Measurements from ENCODE around the gene CARMIL1.
A peak's percentile ranks its signal among the peaks of the same experiment; 100 is the strongest.

The CARMIL1 gene

GRCh38 chr6:25239498-25239897, 39.7 kb upstream of the CARMIL1 start:
- no peak for DNase-seq (ENCODE audit: low read depth)
- H3K4me3 ChIP-seq (ENCODE audit: control insufficient read depth, low read depth, low read length): no peak overlapping the region
- TF ChIP-seq CTCF (IDR thresholded peaks at IDR 0.05; ENCODE audit: control insufficient read depth, insufficient read depth, low read depth, low read length, missing control alignments): no peak

- TF ChIP-seq CTCF (IDR thresholded peaks at IDR 0.05; ENCODE audit: control insufficient read depth, insufficient read depth, low read depth, low read length, missing control alignments): no peak
- no peak overlapping the region for H3K4me3 ChIP-seq (ENCODE audit: control insufficient read depth, low read depth, low read length)
- DNase-seq (ENCODE audit: low read depth): no peak
Measured at GRCh38 chr6:25242567-25242966, 36.6 kb upstream of the CARMIL1 start.

GRCh38 chr6:25244865-25245264, 34.3 kb upstream of the CARMIL1 start:
- DNase-seq (ENCODE audit: low read depth): no peak
- TF ChIP-seq CTCF (IDR thresholded peaks at IDR 0.05; ENCODE audit: control insufficient read depth, insufficient read depth, low read depth, low read length, missing control alignments): no peak
- no peak overlapping the region for H3K4me3 ChIP-seq (ENCODE audit: control insufficient read depth, low read depth, low read length)

GRCh38 chr6:25248123-25248522, 31.1 kb upstream of the CARMIL1 start:
- peak; percentile 45 for DNase-seq (ENCODE audit: low read depth)
- no peak for TF ChIP-seq CTCF (IDR thresholded peaks at IDR 0.05; ENCODE audit: control insufficient read depth, insufficient read depth, low read depth, low read length, missing control alignments)
- no peak overlapping the region for H3K4me3 ChIP-seq (ENCODE audit: control insufficient read depth, low read depth, low read length)

- H3K4me3 ChIP-seq (ENCODE audit: control insufficient read depth, low read depth, low read length): no peak overlapping the region
- no peak for TF ChIP-seq CTCF (IDR thresholded peaks at IDR 0.05; ENCODE audit: control insufficient read depth, insufficient read depth, low read depth, low read length, missing control alignments)
Measured at GRCh38 chr6:25249133-25249532, 30.0 kb upstream of the CARMIL1 start.

GRCh38 chr6:25250878-25251277, 28.3 kb upstream of the CARMIL1 start:
- DNase-seq (ENCODE audit: low read depth): peak; percentile 11
- no peak for TF ChIP-seq CTCF (IDR thresholded peaks at IDR 0.05; ENCODE audit: control insufficient read depth, insufficient read depth, low read depth, low read length, missing control alignments)
- no peak overlapping the region for H3K4me3 ChIP-seq (ENCODE audit: control insufficient read depth, low read depth, low read length)

More at GRCh38 chr6:25249133-25249532, 30.0 kb upstream of the CARMIL1 start:
- DNase-seq (ENCODE audit: low read depth): no peak

GRCh38 chr6:25251426-25251825, 27.7 kb upstream of the CARMIL1 start:
- no peak overlapping the region for H3K4me3 ChIP-seq (ENCODE audit: control insufficient read depth, low read depth, low read length)
- no peak for TF ChIP-seq CTCF (IDR thresholded peaks at IDR 0.05; ENCODE audit: control insufficient read depth, insufficient read depth, low read depth, low read length, missing control alignments)
- DNase-seq (ENCODE audit: low read depth): no peak

Measured in AG09309 (cell line).